Activated CD8-positive, alpha-beta memory T cell treated with anti-CD3 and anti-CD28 coated beads, Interleukin-2, amount 50 U/mL, for 24 hours (primary cell): ENCODE measurements around the gene TFAP2A.

Source experiments
- DNase-seq: peaks from one replicate; pipeline ENCODE4 v3.0.0-alpha.2; 2020; ENCODE audit errors: extremely low read depth

The TFAP2A gene

DNA sequence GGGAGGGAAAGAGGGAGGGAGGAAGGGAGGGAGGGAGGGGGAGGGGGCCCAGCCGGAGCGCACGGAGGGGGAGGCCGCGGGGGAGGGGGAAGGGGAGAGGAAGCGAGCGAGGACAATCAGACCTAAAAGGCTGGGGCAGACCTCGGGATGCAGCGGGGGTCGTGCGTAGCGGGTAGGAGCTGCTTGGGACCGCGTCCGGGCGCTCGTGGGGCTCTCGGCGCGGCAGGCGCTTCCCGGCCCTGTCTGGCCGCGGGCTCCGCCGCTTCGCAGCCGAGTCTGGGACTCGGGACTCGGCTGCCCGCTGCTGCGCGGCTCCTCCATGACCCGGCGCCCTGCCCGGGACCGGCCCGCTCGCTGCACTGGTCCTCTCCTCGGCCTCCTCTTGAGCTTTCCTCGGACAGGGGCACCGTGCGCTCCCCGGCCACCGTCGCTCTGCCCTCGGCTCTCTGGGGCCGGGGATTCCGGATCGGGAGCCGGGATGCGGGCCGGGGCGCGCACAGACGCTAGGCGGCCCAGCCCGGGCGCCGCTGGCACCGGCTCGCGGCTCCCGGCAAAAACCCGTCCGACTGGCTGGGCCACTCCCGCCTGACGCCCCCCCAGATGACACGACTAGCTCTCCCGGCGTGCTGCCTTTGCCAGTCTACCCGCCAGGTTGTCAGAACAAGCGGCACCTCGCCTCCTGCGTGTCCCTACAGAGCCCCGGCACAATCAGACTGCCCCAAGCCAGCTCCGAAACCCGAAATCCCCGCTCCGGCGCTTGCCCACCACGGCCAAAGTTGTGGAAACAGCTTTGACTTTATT is 2.2 kb downstream of the TFAP2A start:
- no peak for DNase-seq

DNA sequence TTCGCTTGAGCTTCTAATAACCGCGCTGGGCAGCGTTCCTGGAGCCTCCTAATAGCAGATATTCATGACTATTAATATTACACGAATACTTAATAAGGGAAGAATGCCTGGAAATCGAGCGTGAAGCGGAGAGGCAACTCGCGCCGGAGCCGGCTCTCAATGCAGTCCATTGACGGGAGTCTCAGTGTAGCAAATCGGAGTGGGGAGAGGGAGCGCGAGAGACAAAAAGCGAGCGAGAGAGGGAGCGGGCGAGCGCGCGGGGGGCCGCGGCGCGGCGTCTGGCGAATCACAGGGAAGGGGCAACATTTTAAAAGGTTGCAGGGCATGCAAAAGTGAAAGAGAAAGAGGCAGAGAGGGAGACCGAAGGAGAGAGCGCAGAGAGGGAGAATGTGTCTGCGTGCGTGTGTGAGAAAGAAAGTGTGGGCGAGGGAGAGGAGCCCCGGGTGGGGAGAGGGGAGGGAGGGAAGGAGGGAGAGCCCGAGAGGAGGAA is 2.9 kb downstream of the TFAP2A start:
- DNase-seq: no peak

GRCh38 chr6:10411131-10411970 is 3.5 kb downstream of the TFAP2A start:
- DNase-seq: no peak

DNA sequence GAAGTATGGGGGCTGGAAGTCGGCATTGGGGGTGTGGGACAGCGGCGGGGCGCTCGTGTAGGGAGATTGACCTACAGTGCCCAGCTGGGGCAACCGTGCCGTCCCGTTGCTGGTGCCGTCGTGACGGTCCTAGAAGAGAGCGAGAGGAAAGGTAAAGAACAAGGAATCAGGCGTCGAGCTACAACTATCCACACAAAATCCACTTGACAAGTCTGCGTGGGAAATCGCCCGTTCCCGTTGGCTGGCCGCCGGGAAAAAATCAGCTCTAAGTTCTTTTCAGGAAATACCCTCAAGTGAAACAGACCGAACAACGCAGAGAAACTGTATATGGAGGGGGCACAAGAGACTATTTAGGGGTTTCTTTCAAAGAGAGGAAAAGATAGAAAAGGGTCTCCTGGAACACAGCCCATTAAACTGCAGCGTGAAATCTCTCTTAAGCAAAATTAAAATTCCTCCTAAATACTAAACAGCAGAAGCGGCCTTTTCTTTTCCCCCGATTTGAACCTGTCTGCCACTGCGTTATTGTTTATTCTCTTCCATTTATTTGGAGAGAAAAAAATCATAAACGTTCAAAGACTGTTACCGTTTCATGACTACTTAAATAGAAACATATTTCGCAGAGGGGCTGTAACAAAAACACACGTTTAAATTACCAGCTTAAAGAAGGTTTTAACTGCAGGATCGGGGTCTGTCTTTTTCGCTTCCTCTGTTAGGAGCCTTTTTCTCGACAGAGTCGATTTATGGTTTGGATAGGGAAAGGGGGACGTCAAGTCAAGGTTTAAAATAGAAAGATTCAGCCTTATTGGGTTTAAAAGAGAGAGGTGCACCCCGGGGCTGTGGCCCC is 4.4 kb downstream of the TFAP2A start:
- DNase-seq: no peak

- no peak for DNase-seq
These were observed 5.1 kb downstream of the TFAP2A start for GRCh38 chr6:10409731-10410206.

DNA sequence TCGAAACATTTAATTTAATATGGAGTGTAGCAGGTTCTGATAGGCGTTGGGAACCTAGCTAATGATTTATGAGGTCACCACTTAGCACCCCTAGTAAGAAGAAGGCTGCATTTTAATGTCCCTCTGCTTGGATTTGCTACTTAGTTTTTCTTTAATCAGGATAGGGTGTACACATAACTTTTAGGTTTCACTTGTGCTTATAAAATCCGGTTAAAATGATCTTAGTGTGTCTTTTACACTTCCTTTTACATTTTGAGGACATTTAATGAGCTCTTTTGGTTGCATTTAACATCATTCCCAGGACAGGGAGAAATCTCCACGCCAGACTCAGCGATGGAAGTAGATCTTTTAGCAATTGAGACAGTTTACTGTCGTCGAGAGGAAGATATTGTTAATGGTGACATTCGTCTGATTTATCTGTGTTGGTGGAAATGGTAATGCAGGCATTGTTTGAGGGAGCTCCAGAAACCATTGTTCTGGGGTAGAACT is 5.6 kb downstream of the TFAP2A start:
- DNase-seq: no peak

- no peak for DNase-seq
These were observed 6.4 kb downstream of the TFAP2A start for GRCh38 chr6:10408457-10408856.

DNA sequence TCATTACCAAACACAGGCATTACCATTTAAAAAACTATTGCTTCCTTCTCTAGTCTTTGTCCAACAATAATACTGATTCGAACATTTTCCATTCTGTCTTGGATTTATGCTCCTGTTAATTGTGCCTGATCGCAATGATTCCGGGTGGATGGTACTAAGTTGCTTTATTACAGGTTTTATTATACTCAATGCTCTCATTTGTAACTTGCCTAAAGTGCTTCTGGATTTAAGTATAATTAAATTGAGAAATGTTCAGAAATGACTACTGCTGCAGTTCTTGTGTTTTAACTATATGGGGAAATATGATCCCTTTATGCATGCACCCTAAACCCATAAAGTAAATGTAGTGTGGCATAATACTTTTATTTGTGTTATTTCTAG is 7.2 kb downstream of the TFAP2A start:
- no peak for DNase-seq

GRCh38 chr6:10407018-10407673 is 7.7 kb downstream of the TFAP2A start:
- no peak for DNase-seq

DNA sequence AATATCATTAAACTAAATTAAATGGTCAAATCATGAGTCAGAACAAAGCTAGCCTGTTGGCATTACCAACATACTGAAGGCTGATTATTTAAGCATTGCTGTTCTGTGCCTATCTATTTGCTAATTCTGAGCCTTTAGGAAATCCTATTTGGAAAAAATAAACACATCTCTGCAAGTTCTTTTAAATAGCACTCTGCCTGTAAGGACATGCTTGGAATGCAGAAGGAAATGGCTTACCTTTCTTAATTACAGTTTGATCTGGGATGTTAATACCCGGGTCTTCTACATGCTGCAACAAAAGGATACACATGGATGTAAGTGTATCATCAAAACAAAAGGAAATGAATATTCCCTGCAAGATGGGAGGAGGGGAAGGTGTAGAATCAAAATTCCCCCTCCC is 8.3 kb downstream of the TFAP2A start:
- no peak for DNase-seq

- DNase-seq: no peak
These were observed 9.4 kb downstream of the TFAP2A start for GRCh38 chr6:10405513-10405900.

DNA sequence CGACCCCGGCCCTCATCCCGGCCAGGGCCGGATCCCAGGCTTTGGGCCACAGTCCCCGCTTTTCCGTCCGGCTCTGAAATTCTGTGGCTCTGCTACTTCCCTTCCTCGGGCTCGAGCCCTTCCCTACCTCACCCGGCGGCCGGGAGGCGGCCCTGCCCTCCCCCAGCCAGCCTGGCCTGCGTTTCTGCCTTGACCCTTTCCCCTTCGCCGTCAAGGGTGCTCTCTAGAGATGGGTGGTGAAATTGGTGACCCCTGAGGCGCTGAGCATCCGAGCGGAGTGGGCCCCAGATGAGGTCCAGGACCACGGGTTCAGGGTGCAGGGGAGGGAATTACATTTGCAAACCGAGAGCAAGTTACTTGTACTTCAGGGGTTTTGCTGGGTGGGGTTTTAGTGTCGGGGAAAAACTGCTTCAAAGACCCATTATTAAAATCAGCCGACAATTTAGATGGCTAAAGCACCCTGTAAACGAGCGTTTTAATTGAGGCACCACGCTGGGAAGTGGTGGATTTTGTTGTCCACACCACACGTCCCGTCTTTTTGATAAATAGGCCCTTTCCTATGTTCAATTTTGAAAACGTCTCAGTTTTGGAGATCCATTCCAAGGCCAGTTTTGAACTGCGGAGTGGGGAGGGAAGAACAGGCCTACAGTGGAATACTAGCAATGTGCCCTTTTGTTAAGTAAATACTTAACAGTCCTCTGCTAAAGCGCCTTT is 9.9 kb downstream of the TFAP2A start:
- no peak for DNase-seq

DNA sequence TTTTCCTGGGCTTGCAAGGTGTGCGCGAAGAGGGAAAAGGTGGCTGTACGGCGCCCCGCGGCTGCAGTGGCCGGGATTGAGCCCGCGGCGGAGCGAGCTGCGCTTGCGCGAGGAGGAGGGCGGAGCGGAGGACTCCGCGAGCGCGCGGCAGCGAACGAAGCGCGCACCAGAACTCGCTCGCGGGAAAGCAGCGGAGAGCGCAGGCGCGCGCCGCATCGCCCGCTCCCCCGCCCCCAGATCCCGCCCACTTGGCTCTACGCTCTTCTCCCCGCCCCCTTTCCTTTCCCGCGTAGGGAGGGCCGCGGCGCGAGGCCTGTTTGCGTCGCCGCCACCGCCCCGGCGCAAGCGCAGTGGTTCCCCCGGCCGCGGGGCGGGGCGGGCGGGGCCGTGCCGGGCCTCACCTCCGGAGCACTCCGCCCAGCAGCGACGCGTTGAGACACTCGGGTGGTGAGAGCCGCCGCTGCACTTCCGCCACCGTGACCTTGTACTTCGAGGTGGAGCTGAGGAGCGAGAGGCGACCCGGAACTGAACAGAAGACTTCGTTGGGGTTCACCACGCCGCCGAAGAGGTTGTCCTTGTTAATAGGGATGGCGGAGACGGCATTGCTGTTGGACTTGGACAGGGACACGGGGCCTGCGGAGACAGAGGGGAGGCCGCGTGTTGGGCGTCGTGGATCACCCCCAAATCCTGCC is 10.6 kb downstream of the TFAP2A start:
- DNase-seq: peak; percentile 57

DNA sequence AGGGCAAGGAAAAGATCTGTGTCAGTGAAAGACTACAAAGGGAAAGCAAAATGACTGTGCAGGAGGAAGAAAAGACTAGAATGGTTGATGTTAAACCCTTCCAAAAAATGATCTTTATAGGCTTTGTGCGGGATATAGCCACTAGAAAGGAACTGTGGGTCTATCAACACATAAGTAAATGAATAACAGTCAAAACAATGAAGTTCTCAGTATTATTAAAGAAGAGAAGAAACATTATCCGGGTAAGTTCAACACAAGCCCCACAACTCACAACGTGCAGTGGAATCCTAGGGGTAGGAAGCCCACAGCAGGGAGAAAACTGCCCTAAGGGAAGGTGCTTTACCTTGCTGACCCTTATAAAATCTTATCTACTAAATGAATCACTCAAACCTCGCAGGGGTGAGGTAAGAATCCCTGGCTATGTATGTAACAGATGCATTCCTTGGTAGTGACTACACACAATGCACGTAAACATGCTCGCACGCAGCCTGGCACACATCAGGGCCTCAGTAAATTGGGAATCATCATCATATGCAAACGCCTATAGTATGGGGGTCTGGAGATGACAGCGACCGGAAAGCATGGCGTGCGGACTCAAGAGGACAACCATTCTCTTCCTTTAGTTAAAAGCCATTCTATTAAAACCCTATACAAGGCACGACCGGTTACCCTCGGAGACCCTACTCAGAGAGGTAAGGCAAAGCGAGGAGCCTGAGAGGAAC is 11.3 kb downstream of the TFAP2A start:
- DNase-seq: no peak

DNA sequence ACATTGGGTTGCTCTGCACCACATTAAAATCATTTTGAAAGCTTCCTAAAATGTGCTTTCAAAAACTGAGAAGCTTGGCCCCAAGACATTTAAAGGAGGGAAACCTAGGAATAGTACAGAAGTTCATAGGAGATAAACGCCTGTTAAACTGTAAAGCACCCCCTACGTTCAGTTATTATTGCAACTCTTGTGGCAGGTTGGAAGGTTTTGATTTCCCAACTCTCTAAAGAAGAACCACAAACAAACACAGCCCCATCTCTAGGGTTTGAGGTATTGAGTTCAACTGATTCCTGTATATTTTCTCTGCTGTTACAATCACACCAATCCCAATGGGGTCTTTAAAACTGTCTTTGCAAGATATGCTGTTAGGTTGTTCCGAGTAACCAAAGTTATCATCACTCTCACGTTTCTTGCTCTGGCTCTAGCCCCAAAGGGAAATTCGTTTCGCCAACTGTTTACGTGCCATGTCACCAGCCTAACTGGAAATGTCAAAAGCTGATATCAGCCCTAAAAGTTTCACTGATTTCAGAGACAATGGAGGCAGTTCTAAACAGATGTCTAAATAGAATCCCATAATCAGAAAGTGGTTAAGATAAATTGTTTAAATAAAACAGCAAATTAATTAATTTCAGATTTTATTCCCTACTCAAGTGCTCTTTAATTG is 12.1 kb downstream of the TFAP2A start:
- no peak for DNase-seq

GRCh38 chr6:10401632-10402223 is 13.1 kb downstream of the TFAP2A start:
- no peak for DNase-seq

DNA sequence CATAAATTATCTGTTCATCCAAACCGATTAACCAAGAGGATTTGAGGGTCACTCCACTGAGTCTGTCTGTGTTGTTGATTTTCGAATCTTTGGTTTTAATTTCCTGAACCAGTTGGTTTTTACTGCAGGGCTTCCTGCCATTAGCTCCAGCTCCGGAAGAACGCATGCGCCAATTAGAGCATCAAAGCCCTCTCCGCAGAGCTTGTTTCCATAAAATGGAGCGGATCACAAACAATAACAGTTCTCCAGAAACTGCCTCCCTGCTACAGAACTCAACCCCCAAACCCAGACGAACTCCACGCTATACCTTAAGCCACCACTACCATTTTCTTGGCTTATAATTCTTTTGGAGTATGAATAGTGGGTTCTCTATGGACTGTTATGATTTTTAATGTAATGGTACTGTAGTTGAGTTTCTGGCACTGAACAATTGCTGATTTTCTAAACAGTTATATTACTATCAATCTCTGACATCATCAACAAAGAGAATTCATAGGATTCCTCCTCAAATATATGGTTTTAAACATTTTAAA is 13.8 kb downstream of the TFAP2A start:
- no peak for DNase-seq

- no peak for DNase-seq
These were observed 14.5 kb downstream of the TFAP2A start for GRCh38 chr6:10400330-10400729.
